HepG2 (cell line): ENCODE measurements around the gene CLDN9. TPM values are rescaled to one million over a fixed set of nuclear protein-coding genes. Genes with fewer than 3 reads are reported as not detected.

Source experiments
- ATF7 ChIP-seq, 2 experiments: fragments of 450-650 bp in 1 of 2; sonication (generic) in 1 of 2; formaldehyde crosslinking in 1 of 2; IDR thresholded peaks; 2 replicates each; pipeline versions ENCODE4 v1.4.0 to v1.6.1; 2016 to 2020; ENCODE audit warnings: antibody characterized with exemption in 1 of 2, mild to moderate bottlenecking in 1 of 2, missing genetic modification reagents in 1 of 2
- SKIL ChIP-seq: sonication (generic); formaldehyde crosslinking; IDR thresholded peaks from 2 replicates; pipeline ENCODE4 v1.8.0; 2022; ENCODE audit warnings: missing genetic modification reagents, mild to moderate bottlenecking, moderate library complexity, borderline replicate concordance
- THAP9 ChIP-seq: sonication (generic); formaldehyde crosslinking; IDR thresholded peaks from 2 replicates; pipeline ENCODE4; 2020; ENCODE audit warnings: missing genetic modification reagents, mild to moderate bottlenecking, borderline replicate concordance
- ZBTB1 ChIP-seq: sonication (generic); formaldehyde crosslinking; IDR thresholded peaks from 2 replicates; pipeline ENCODE4 v1.4.0; 2020; ENCODE audit warnings: missing genetic modification reagents, borderline replicate concordance
- ZBTB10 ChIP-seq: sonication (generic); formaldehyde crosslinking; IDR thresholded peaks from 2 replicates; pipeline ENCODE4 v1.4.0; 2020; ENCODE audit warnings: missing genetic modification reagents, borderline replicate concordance
- ZNF333 ChIP-seq: sonication (generic); formaldehyde crosslinking; IDR thresholded peaks from 2 replicates; pipeline ENCODE4 v1.4.0; 2020; ENCODE audit warnings: mild to moderate bottlenecking, missing genetic modification reagents, borderline replicate concordance
- ZSCAN30 ChIP-seq: sonication (generic); formaldehyde crosslinking; IDR thresholded peaks from 2 replicates; pipeline ENCODE4 v1.5.0; 2020; ENCODE audit warnings: mild to moderate bottlenecking, missing genetic modification reagents
- polyA plus RNA-seq, 8 experiments: library from polyadenylated mRNA; depleted of rRNA in 3 of 8; stranded (reverse) in 7 of 8; unstranded in 1 of 8; fragments of >200 nt; fragmentation: Illumina TruSeq in 4 of 8; extraction: Trizol in 4 of 8; gene quantifications; 2 replicates each; pipeline versions ENCODE4 v1.2.1 to v1.2.3, GENCODE V29; 2011 to 2016; ENCODE audit warnings: low read depth in 4 of 8, missing spikeins in 1 of 8, mixed read lengths in 1 of 8; ENCODE audit not compliant: insufficient read depth in 1 of 8
- total RNA-seq, 5 experiments: library from RNA; depleted of rRNA; stranded (reverse); fragments of >200 nt; fragmentation: Illumina TruSeq; extraction: Trizol; gene quantifications; 2 replicates each; pipeline ENCODE4 v1.2.3, GENCODE V29; 2016; ENCODE audit warnings: low read depth in 1 of 5
- TF ChIP-seq, protein P1 (sequence below): sonication (generic); formaldehyde crosslinking; IDR thresholded peaks from 2 replicates; pipeline ENCODE4 v1.5.0; 2020; ENCODE audit warnings: mild to moderate bottlenecking, missing genetic modification reagents, borderline replicate concordance
- TF ChIP-seq, protein P2 (sequence below): sonication (generic); formaldehyde crosslinking; IDR thresholded peaks from 2 replicates; pipeline ENCODE4 v1.4.0; 2020; ENCODE audit warnings: low read depth, missing genetic modification reagents

CLDN9 gene
- total and polyA plus RNA-seq, 2 of the 13 experiments (the other 11 are each of a cell fraction or from before 2014, with no cell fraction given), result 0.15 to 0.26 TPM

DNA sequence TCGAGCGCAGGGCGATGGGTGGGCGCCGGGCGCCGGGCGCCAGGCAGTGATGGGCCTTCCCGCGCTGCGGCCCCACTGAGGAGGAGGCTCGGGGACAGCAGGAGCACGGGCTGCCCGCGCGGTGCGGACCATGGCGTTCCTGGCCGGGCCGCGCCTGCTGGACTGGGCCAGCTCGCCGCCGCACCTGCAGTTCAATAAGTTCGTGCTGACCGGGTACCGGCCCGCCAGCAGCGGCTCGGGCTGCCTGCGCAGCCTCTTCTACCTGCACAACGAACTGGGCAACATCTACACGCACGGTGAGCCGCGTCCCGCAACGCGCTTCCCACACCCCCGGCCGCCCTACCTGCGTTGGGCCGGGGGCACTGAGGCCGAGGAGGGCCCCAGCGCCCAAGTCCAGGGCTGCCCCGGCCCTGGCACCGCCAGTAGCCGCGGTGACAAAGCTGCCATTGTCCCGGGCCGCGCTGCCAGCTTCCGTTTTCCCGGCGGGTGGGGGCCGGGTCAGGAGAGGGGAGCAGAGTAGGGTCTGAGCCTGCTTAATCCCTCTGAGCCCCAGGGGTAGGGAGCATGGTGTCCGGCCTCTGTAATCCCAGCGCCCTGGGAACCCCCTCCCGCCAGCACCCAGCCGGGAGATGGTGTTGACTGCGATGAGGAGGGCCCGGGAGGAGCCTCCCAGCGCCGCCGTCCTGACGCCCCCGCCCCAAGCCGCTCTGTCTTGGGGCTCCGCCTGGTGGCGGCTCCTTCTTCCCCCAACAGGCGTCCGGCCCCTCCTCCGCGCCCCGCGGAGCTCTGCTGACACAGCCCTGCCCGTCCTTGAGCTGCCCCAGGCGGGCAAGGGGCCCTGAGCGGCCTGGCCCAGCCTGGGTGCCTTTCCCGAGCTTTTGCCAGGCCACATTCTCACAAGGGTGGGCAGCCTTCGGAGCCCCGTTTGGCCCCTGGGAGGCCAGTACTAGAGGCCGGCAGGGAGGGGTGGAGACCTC, 42.9 kb upstream of the CLDN9 start (continued):
- TF ChIP-seq, protein P1, sequence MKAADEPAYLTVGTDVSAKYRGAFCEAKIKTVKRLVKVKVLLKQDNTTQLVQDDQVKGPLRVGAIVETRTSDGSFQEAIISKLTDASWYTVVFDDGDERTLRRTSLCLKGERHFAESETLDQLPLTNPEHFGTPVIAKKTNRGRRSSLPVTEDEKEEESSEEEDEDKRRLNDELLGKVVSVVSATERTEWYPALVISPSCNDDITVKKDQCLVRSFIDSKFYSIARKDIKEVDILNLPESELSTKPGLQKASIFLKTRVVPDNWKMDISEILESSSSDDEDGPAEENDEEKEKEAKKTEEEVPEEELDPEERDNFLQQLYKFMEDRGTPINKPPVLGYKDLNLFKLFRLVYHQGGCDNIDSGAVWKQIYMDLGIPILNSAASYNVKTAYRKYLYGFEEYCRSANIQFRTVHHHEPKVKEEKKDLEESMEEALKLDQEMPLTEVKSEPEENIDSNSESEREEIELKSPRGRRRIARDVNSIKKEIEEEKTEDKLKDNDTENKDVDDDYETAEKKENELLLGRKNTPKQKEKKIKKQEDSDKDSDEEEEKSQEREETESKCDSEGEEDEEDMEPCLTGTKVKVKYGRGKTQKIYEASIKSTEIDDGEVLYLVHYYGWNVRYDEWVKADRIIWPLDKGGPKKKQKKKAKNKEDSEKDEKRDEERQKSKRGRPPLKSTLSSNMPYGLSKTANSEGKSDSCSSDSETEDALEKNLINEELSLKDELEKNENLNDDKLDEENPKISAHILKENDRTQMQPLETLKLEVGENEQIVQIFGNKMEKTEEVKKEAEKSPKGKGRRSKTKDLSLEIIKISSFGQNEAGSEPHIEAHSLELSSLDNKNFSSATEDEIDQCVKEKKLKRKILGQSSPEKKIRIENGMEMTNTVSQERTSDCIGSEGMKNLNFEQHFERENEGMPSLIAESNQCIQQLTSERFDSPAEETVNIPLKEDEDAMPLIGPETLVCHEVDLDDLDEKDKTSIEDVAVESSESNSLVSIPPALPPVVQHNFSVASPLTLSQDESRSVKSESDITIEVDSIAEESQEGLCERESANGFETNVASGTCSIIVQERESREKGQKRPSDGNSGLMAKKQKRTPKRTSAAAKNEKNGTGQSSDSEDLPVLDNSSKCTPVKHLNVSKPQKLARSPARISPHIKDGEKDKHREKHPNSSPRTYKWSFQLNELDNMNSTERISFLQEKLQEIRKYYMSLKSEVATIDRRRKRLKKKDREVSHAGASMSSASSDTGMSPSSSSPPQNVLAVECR (CRISPR knock-in tag), result peak; percentile 76
- TF ChIP-seq, protein P2, sequence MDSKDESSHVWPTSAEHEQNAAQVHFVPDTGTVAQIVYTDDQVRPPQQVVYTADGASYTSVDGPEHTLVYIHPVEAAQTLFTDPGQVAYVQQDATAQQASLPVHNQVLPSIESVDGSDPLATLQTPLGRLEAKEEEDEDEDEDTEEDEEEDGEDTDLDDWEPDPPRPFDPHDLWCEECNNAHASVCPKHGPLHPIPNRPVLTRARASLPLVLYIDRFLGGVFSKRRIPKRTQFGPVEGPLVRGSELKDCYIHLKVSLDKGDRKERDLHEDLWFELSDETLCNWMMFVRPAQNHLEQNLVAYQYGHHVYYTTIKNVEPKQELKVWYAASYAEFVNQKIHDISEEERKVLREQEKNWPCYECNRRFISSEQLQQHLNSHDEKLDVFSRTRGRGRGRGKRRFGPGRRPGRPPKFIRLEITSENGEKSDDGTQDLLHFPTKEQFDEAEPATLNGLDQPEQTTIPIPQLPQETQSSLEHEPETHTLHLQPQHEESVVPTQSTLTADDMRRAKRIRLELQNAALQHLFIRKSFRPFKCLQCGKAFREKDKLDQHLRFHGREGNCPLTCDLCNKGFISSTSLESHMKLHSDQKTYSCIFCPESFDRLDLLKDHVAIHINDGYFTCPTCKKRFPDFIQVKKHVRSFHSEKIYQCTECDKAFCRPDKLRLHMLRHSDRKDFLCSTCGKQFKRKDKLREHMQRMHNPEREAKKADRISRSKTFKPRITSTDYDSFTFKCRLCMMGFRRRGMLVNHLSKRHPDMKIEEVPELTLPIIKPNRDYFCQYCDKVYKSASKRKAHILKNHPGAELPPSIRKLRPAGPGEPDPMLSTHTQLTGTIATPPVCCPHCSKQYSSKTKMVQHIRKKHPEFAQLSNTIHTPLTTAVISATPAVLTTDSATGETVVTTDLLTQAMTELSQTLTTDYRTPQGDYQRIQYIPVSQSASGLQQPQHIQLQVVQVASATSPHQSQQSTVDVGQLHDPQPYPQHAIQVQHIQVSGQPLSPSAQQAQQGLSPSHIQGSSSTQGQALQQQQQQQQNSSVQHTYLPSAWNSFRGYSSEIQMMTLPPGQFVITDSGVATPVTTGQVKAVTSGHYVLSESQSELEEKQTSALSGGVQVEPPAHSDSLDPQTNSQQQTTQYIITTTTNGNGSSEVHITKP (CRISPR knock-in tag), result no peak
- peak; percentile 76; the same call in 1 of the 2 replicates for TF ChIP-seq ZBTB10
- no peak for TF ChIP-seq ZBTB1
- TF ChIP-seq ATF7 (IDR thresholded peaks at IDR 0.05), result no peak
- no peak for TF ChIP-seq ATF7 (CRISPR knock-in tag; IDR thresholded peaks at IDR 0.05)
- no peak for TF ChIP-seq ZSCAN30 (CRISPR knock-in tag)
- TF ChIP-seq ZNF333 (CRISPR knock-in tag), result no peak
- TF ChIP-seq SKIL, result 0 out of 2 replicates have a peak, but pooled peaks have one; percentile 45
- no peak for TF ChIP-seq THAP9 (CRISPR knock-in tag)
